Panc1 (cell line): ENCODE measurements around the gene ADK. TPM values are rescaled to one million over a fixed set of nuclear protein-coding genes. Genes with fewer than 3 reads are reported as not detected.

ENCODE experiments used
- ATAC-seq: fragments of 200-7000 bp; cut with Tn5 transposase; 2 replicates; pipeline ENCODE4 v1.9.1; 2020; ENCODE audit warnings: mild to moderate bottlenecking, moderate library complexity
- BruUV-seq: library from RNA; stranded (reverse); fragments of 400-500 nt; replicated peaks from 2 replicates; lab custom pipeline; 2021; lab: Mats Ljungman, UMichigan
- CTCF ChIA-PET: fragments of 300-600 bp; sonication (Branson Sonifier 250); formaldehyde crosslinking; loops from one replicate; lab custom pipeline; 2022; ENCODE audit warnings: antibody characterized with exemption; lab: Charles Lee
- POLR2A ChIA-PET: fragments of 300-600 bp; sonication (Branson Sonifier 250); formaldehyde crosslinking; loops from one replicate; lab custom pipeline; 2022; ENCODE audit warnings: antibody characterized with exemption; lab: Charles Lee
- DNase-seq: peaks from one replicate; pipeline ENCODE4 v3.0.0-alpha.2; 2010; ENCODE audit warnings: low read depth, low spot score
- H3K27ac ChIP-seq: 2 replicates; pipeline ENCODE4 v1.5.1; 2011; ENCODE audit warnings: mild to moderate bottlenecking, low read length, inconsistent platforms
- H3K27me3 ChIP-seq: fragments of 200-500 bp; sonication (Bioruptor generic); 2 replicates; pipeline ENCODE4 v1.6.0; 2014; ENCODE audit warnings: low read length, inconsistent platforms; ENCODE audit not compliant: control insufficient read depth, insufficient read depth
- H3K36me3 ChIP-seq: fragments of 200-500 bp; sonication (Bioruptor generic); 2 replicates; pipeline ENCODE4 v1.5.1; 2014; ENCODE audit warnings: inconsistent platforms, mild to moderate bottlenecking, low read length, moderate library complexity; ENCODE audit not compliant: control insufficient read depth, insufficient read depth
- H3K4me1 ChIP-seq: 2 replicates; pipeline ENCODE4 v1.5.1; 2011; ENCODE audit warnings: inconsistent platforms, mild to moderate bottlenecking, low read length, moderate library complexity; ENCODE audit not compliant: control insufficient read depth, insufficient read depth
- H3K4me3 ChIP-seq, 2 experiments: 2 replicates each; pipeline ENCODE4 v1.5.1; 2011 to 2012; ENCODE audit warnings: low read depth in 2 of 2, low read length in 2 of 2, mild to moderate bottlenecking in 2 of 2, inconsistent platforms in 1 of 2, moderate library complexity in 1 of 2
- H3K9me3 ChIP-seq: fragments of 200-500 bp; sonication (Bioruptor generic); 2 replicates; pipeline ENCODE4 v1.5.1; 2014; ENCODE audit warnings: low read depth, mild to moderate bottlenecking, inconsistent platforms, low read length, moderate library complexity; ENCODE audit not compliant: control insufficient read depth, insufficient read depth
- POLR2AphosphoS5 ChIP-seq: IDR thresholded peaks from 2 replicates; pipeline ENCODE4 v1.6.1; 2012; ENCODE audit warnings: mild to moderate bottlenecking, low read depth, low read length, moderate library complexity
- SIN3A ChIP-seq: IDR thresholded peaks from 2 replicates; pipeline ENCODE4 v1.6.1; 2012; ENCODE audit warnings: low read depth, mild to moderate bottlenecking, low read length, moderate library complexity, borderline replicate concordance; ENCODE audit not compliant: insufficient read depth
- TCF7L2 ChIP-seq: IDR thresholded peaks from 2 replicates; pipeline ENCODE4 v1.6.1; 2011; ENCODE audit warnings: mild to moderate bottlenecking, low read depth, low read length, inconsistent platforms
- in situ Hi-C: cut with HindIII; loops from 2 replicates; pipeline ENCODE4 v1.10.0; 2016; ENCODE audit warnings: low sequenced_read_pairs, low pct_unique_long_range_greater_than_20kb
- intact Hi-C: fragments of 100-400 bp; cut with micrococcal nuclease; formaldehyde crosslinking; loops from one replicate; pipeline ENCODE4 v1.10.0; 2022; ENCODE audit not compliant: unreplicated experiment
- total RNA-seq: library from RNA; stranded (reverse); gene quantifications from one replicate; pipeline ENCODE4 v1.2.1, GENCODE V29; 2021; ENCODE audit not compliant: unreplicated experiment
- TF ChIP-seq, protein P1 (sequence below): fragments of 450-650 bp; IDR thresholded peaks from 2 replicates; pipeline ENCODE4 v1.5.1; 2017; ENCODE audit warnings: mild to moderate bottlenecking
- TF ChIP-seq, protein P2 (sequence below), 2 experiments: IDR thresholded peaks; 2 replicates each; pipeline ENCODE4 v1.6.1; 2011 to 2012; ENCODE audit warnings: low read depth in 2 of 2, control low read depth in 1 of 2, low read length in 1 of 2, mild to moderate bottlenecking in 1 of 2, moderate library complexity in 1 of 2; ENCODE audit not compliant: insufficient read depth in 1 of 2

The ADK gene
- total RNA-seq, 1 experiment from 2014 or later: 64.5 TPM

GRCh38 chr10:74160013-74160412, 9.0 kb downstream of the ADK start:
- H3K27ac ChIP-seq: no peak overlapping the region
- POLR2A ChIA-PET: no interaction called here
- no peak overlapping the region for H3K4me3 ChIP-seq
- peaks cover 10% of the 10 kb centered on the region; the same call in 1 of the 2 replicates for H3K4me1 ChIP-seq
- ATAC-seq (no peak), DNase-seq (no peak)
- H3K36me3 ChIP-seq: no peaks in the 10 kb centered on the region
- no TSS peak for BruUV-seq
- CTCF ChIA-PET: no interaction called here
- no peaks in the 10 kb centered on the region for H3K9me3 ChIP-seq
- no peaks in the 10 kb centered on the region for H3K27me3 ChIP-seq
- intact Hi-C loops (no loop called here), in situ Hi-C loops (no loop called here)
- no peak for TF ChIP-seq POLR2AphosphoS5
- no peak for TF ChIP-seq SIN3A
- TF ChIP-seq, protein P1, sequence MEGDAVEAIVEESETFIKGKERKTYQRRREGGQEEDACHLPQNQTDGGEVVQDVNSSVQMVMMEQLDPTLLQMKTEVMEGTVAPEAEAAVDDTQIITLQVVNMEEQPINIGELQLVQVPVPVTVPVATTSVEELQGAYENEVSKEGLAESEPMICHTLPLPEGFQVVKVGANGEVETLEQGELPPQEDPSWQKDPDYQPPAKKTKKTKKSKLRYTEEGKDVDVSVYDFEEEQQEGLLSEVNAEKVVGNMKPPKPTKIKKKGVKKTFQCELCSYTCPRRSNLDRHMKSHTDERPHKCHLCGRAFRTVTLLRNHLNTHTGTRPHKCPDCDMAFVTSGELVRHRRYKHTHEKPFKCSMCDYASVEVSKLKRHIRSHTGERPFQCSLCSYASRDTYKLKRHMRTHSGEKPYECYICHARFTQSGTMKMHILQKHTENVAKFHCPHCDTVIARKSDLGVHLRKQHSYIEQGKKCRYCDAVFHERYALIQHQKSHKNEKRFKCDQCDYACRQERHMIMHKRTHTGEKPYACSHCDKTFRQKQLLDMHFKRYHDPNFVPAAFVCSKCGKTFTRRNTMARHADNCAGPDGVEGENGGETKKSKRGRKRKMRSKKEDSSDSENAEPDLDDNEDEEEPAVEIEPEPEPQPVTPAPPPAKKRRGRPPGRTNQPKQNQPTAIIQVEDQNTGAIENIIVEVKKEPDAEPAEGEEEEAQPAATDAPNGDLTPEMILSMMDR: no peak
- TF ChIP-seq, protein P2, sequence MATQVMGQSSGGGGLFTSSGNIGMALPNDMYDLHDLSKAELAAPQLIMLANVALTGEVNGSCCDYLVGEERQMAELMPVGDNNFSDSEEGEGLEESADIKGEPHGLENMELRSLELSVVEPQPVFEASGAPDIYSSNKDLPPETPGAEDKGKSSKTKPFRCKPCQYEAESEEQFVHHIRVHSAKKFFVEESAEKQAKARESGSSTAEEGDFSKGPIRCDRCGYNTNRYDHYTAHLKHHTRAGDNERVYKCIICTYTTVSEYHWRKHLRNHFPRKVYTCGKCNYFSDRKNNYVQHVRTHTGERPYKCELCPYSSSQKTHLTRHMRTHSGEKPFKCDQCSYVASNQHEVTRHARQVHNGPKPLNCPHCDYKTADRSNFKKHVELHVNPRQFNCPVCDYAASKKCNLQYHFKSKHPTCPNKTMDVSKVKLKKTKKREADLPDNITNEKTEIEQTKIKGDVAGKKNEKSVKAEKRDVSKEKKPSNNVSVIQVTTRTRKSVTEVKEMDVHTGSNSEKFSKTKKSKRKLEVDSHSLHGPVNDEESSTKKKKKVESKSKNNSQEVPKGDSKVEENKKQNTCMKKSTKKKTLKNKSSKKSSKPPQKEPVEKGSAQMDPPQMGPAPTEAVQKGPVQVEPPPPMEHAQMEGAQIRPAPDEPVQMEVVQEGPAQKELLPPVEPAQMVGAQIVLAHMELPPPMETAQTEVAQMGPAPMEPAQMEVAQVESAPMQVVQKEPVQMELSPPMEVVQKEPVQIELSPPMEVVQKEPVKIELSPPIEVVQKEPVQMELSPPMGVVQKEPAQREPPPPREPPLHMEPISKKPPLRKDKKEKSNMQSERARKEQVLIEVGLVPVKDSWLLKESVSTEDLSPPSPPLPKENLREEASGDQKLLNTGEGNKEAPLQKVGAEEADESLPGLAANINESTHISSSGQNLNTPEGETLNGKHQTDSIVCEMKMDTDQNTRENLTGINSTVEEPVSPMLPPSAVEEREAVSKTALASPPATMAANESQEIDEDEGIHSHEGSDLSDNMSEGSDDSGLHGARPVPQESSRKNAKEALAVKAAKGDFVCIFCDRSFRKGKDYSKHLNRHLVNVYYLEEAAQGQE (IDR thresholded peaks at IDR 0.05; ENCODE audit: insufficient read depth in 1 of 2, low read depth in 2 of 2, low read length in 1 of 2): no peak
- TF ChIP-seq TCF7L2: no peak

- in situ Hi-C loops (no loop called here), intact Hi-C loops (no loop called here)
- ChIA-PET CTCF (no interaction called here), POLR2A (interaction anchor here (1.1 kb wide), 1 partner anchor 11 kb away, joined by 7 read pairs; no protein-coding TSS in a partner anchor)
- BruUV-seq: TSS peak; percentile 38
- Histone ChIP-seq H3K27ac (no peak overlapping the region), H3K9me3 (no peaks in the 10 kb centered on the region), H3K4me1 (peaks cover 16% of the 10 kb centered on the region; the same call in 1 of the 2 replicates), H3K27me3 (no peaks in the 10 kb centered on the region), H3K4me3 (no peak overlapping the region), H3K36me3 (no peaks in the 10 kb centered on the region)
- no peak for ATAC-seq
- DNase-seq: no peak
- no peak for TF ChIP-seq TCF7L2
- TF ChIP-seq, protein P2 (IDR thresholded peaks at IDR 0.05; ENCODE audit: insufficient read depth in 1 of 2, low read depth in 2 of 2, low read length in 1 of 2): no peak
- TF ChIP-seq, protein P1: no peak
- TF ChIP-seq POLR2AphosphoS5: no peak
- TF ChIP-seq SIN3A: no peak
Observed at GRCh38 chr10:74163319-74164068, 12.5 kb downstream of the ADK start.
